ENCODE results near the gene GNG11.

The GNG11 gene

DNA sequence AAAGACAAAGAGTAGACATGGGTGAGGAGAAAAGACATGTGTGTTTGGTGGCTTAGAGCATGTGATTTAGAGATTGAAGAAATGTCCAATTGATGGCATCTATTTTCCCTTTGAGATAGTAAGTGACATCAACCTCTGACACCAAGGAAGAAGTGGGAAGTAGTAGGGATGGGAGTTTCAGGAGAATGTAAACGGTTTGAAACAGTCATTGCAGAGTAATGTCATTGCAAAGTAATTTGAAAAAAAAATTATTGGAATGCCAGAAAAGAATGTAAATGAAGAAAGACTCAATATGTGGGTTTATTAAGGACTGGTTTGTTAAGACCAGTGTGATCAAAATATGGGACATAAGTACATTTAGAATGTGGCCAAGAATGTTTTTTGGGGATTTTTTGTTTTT lies 26.6 kb downstream of the GNG11 start:
- DNase-seq (ENCODE audit: low read depth in 2 of 2): no peak

DNA sequence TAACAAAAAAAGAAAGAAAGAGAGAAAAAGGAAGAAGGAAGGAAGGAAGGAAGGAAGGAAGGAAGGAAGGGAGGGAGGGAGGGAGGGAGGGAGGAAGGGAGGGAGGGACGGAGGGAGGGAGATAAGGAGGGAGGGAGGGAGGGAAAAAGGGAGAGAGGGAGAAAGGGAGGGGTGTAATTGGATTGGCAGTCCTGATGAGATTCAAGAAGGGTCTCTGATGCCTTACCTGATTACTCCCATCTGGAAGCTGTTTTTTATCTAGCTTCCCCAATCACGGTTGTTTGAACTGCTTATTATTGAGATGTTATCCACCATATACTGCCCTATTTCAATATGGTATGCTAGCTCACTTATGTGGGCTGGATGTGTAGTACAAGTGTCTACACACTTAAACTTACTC lies 27.3 kb downstream of the GNG11 start:
- DNase-seq (ENCODE audit: low read depth in 2 of 2): no peak

DNA sequence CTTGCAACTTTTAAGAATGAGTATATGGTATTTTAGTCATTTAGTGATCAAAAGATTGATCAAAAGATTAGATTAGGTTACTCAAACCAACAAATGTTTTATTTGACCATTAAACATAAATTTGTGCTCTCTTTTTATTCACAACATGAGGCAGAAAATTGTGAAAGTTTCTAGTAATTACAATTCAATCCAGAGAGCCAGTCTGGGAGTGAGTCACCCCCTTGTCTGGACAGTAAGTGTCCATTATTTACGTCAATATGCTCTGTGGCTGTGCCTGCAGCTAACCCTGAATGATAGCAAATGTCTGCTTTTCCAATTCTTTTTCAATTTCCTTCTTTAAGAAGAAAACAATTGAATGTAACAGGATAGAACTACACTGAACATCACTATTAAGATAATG lies 27.9 kb downstream of the GNG11 start:
- DNase-seq (ENCODE audit: low read depth in 2 of 2): no peak

DNA sequence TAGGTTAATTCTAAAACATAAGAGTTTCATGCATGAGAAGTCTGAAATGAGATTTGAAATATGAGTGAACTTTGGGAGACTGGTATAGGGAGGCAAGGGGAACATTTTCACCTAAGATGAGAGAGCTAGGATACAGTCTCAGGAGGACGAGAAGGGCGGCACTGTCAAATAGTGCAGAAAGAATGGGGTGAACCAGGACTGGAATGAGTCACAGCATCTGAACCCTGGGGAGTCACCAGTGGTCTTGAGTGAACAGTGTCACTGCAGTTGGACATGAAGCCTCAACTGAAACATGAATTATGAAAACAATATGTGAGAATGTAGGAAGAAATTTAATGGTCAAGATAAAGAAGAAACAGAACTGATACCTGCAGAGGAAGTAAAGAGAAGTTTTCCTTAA lies 33.8 kb downstream of the GNG11 start:
- no peak for DNase-seq (ENCODE audit: low read depth in 2 of 2)

DNA sequence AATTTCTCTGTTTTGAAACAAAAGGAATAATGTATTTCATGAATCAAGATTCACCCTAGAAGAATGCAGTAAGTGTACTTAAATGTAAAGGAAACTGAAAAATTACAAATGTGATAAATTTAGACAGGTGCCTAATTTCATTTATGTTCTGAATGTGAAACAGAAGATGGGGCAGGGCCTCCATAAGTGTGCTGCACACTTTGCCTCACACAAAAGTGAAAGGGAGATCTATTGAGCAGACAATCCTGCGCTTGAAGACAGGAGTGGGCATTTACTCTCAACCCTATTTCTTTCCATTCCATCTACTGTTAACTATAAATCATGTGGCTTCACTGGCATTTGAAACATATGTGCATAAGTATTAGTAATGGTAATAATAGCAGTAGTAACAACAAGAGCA lies 36.2 kb downstream of the GNG11 start:
- no peak for DNase-seq (ENCODE audit: low read depth in 2 of 2)

DNA sequence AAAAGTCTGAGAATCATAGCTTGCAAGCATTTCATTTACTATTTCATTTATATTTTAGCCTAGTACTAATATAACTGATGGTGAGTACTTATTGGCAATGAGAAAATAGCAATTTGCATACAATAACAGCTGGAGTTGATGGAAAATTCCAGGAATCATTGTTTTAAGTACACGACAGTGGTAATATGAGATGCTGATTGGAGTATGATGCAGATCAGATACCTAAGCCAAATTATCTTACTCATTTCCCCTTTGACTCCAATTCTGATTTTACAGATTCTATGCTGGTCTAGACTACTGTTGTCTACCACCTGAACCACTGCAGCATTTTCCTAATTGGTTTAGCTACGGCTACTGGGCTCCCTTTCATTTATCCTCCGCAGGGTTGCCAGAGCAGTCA lies 36.7 kb downstream of the GNG11 start:
- DNase-seq (ENCODE audit: low read depth in 2 of 2): no peak

DNA sequence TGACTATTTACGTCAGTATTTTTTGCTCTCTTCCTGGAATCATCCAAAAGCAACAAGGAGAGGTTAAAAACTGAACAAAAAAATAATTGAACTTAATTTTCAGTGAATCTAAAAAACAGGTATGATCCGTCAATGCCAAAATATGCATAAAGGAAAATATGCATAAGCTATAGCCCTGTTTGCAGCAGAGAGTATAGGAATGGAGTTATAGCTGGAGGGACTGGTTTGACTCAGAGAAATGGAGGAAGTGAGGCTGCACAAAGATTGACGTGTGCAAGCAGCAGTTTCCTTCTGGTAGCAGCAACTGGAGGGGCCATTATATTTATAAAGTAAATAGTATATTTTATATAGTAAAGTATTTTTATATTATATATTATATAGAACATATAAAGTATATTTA lies 37.1 kb downstream of the GNG11 start:
- DNase-seq (ENCODE audit: low read depth in 2 of 2): no peak

DNA sequence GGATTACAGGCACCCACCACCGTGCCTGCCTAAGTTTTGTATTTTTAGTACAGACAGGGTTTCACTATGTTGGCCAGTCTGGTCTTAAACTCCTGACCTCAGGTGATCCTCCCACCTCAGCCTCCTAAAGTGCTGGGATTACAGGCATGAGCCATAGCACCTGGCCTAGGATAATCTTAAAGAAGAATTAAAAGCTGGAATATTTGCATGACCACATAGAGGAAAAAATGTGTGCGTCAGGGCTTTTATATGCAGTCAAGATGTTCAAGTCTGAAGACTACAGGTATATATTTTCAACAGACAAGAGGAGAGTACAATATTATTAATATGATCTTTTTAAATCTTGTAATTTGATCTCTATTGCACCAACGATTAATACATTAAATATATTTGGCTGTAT lies 39.5 kb downstream of the GNG11 start:
- DNase-seq (ENCODE audit: low read depth in 2 of 2): no peak

DNA sequence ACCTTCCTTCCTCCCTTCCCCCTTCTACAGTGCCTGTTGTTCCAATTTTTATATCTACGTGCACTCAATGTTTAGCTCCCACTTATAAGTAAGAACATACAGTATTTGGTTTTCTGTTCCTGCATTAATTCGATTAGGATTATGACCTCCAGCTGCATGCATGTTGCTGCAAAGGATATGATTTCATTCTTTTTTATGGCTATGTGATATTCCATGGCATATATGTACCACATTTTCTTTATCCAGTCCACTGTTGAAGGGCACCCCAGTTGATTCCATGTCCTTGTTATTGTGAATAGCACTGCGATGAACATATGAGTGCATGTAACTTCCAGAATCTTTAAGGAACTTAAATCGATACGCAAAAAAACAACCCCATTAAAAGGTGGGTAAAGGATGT lies 42.7 kb downstream of the GNG11 start:
- no peak for DNase-seq (ENCODE audit: low read depth in 2 of 2)

DNA sequence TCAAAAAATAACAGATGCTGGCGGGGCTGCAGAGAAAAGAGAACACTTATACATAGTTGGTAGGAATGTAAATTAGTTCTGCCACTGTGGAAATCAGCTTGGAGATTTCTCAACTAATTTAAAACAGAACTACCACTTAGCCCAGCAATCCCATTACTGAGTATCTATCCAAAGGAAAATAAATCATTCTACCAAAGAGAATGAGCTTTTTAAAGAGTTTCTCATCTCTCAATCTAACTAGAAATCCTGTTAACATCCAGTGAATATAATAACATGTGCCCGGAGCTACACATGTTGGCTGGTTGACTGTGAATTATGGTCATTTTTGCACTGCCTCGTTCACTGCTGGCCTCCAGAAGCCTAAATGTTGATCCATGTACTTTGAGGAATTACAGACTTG lies 43.3 kb downstream of the GNG11 start:
- no peak for DNase-seq (ENCODE audit: low read depth in 2 of 2)

DNA sequence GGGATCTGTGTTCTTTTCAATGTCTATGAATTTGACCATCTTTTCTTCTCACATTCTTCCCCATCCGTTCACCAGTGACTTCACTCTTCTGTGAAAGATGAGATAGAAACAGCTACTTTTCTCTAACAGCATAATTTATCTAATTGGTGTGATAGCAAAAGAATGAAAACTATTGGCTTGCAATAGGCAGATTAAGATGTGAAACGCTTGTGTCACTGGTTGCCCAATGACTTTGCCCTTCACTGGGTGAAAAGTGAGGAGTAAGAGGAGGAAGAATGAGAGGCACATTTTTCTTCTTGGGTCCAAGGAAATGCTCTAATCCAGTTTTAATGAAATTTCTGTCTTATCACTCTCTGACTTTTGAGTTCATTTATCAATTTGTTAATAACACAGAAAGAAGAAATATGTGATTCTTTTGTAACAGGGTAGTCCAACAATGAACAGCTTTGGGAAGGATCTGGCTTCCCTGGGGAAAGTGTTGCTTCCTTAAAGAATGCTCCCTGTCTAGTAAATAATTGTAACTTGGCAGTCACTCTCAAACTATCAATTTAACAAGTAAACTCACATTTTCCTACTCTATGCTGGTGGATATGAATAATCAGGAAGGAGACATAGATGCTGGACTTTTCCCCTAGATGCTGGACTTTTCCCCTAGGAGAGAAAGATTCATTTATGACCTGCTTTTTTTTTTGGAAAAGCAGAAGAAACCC lies 47.5 kb downstream of the GNG11 start:
- no peak for DNase-seq (ENCODE audit: low read depth in 2 of 2)

DNA sequence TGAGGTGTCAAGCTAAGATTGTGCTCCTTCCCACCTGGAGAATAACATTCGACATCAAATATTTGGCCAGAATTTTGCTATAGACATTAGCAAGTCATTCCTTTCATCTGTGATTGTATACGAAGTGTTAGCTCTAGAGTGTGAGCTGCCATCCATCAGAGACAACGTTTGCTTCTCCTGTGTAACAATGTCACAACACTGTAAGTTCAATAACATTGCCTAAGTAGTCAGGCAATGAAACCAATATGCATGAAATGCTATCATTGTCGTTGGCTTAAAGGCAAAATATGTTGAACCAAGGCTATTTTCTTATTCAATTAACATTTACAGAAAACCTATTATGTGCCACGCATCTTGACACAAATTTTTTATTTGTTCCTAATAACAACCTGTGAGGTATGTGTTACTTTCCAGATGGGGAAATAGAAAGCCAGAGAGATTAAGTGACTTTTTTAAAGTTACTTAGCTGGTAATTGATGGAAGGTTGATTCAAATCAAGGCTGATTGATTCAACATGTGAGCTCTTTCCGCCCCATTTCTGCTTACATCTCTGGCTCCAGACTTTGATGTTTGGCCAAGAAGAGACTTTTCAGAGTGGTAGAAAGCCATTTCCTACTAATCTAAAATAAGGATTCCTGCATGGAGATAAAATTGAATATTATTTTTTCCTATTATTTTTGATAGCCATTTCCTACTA lies 50.6 kb downstream of the GNG11 start:
- no peak for DNase-seq (ENCODE audit: low read depth in 2 of 2)

DNA sequence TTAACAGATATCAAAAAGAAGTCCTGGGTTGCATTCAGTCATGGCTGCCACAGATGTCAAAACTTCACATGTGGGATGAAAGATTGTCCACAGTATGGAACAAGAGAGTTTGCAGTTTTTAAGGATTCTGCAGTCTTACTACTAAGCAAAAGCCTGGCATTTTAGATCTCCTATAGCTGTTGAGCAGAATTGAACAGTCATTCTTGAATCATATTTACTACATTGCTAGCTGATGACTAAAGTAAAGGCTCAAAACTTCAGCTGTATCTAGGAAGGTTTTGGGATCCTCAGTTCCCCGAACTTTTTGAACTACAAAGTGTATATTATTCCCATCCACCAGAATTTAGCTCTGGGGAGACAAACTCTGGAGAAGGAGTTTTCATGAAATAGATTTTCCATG lies 51.6 kb downstream of the GNG11 start:
- no peak for DNase-seq (ENCODE audit: low read depth in 2 of 2)

DNA sequence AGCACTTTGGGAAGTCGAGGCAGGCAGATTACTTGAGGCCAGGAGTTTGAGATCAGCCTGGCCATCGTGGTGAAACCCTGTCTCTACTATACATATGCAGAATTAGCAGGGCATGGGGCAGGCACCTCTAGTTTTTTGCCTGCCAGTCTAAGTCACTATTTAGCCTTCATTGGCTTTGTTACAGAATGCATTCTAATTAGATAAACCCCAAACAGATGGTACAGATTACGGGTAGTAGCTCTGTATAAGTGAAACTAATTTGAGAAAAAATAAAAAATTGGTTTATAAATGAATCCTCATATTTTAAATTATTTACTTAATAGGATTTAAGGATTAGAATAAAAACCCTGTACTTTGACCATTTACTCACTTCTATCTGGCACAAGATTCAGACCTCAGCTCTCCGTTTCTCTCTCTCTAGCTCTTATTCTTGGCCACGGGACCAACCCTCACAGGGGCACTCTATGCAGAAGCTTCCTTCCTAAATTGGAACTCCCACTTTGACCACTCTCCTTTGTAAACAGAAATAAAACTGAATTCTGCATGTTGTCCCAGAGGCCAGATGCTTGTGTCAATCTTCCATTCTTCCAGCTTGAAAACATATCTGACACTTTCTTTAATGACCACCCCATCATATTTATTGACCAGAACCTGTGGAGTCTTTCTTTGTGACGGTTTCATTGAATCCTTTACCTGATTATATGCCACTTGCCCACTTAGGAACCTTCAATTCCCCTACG lies 55.8 kb downstream of the GNG11 start:
- no peak for DNase-seq (ENCODE audit: low read depth in 2 of 2)

Data from stimulated activated CD8-positive, alpha-beta memory T cell treated with anti-CD3 and anti-CD28 coated beads, Interleukin-7, amount 100 ng/mL, for 4 hours (primary cell).